Measurements from ENCODE around the gene RIMBP2. TPM values are rescaled to one million over a fixed set of nuclear protein-coding genes. Genes with fewer than 3 reads are reported as not detected.

Gene RIMBP2
- total and polyA plus RNA-seq, 9 of the 15 experiments (the other 6 are each of a cell fraction or from before 2014, with no cell fraction given): not detected

- ATAC-seq (no peak), DNase-seq (ENCODE audit: extremely low read depth in 1 of 4, low spot score in 3 of 4) (no peak), FAIRE-seq (no peak)
- H4K20me1 ChIP-seq (replicated peaks; ENCODE audit: control insufficient read depth, insufficient read depth, low read length): no peaks in the 10 kb centered on the region
- no TSS peak for BruUV-seq (replicated peaks)
- ChIA-PET POLR2A (interaction anchor here (0.7 kb wide), 1 partner anchor 35 kb away, joined by 3 read pairs; no protein-coding TSS in a partner anchor), CTCF (ENCODE audit: low intra/inter-chr PET ratio) (no interaction called here)
- no peaks in the 10 kb centered on the region for H3K79me2 ChIP-seq (ENCODE audit: control insufficient read depth, insufficient read depth, low read length)
- no peak overlapping the region for H3K4me2 ChIP-seq (ENCODE audit: insufficient read depth, low read length)
- peaks cover 5 to 17% of the 10 kb centered on the region in 2 experiments; a peak in 4 of 5 replicates for H3K27me3 ChIP-seq (ENCODE audit: control insufficient read depth in 2 of 2, insufficient read depth in 2 of 2, low read length in 2 of 2)
- intact Hi-C loops (cut with micrococcal nuclease) (loop anchor here (5.0 to 10.0 kb wide), 3 partner anchors 84 to 404 kb away; no protein-coding TSS in a partner anchor), in situ Hi-C loops (cut with MboI) (loop anchor here (25.0 kb wide), 1 partner anchor 709 kb away; no protein-coding TSS in a partner anchor)
- no peaks in the 10 kb centered on the region for H3K9me1 ChIP-seq (ENCODE audit: control insufficient read depth, insufficient read depth, low read length)
- no peak for TF ChIP-seq KLF13 (tag; IDR thresholded peaks at IDR 0.05; ENCODE audit: borderline replicate concordance, low read depth)
- TF ChIP-seq USF1 (CRISPR knock-in tag; IDR thresholded peaks at IDR 0.05): no peak
- TF ChIP-seq, protein P1, sequence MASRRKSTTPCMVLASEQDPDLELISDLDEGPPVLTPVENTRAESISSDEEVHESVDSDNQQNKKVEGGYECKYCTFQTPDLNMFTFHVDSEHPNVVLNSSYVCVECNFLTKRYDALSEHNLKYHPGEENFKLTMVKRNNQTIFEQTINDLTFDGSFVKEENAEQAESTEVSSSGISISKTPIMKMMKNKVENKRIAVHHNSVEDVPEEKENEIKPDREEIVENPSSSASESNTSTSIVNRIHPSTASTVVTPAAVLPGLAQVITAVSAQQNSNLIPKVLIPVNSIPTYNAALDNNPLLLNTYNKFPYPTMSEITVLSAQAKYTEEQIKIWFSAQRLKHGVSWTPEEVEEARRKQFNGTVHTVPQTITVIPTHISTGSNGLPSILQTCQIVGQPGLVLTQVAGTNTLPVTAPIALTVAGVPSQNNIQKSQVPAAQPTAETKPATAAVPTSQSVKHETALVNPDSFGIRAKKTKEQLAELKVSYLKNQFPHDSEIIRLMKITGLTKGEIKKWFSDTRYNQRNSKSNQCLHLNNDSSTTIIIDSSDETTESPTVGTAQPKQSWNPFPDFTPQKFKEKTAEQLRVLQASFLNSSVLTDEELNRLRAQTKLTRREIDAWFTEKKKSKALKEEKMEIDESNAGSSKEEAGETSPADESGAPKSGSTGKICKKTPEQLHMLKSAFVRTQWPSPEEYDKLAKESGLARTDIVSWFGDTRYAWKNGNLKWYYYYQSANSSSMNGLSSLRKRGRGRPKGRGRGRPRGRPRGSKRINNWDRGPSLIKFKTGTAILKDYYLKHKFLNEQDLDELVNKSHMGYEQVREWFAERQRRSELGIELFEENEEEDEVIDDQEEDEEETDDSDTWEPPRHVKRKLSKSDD (conservative IDR thresholded peaks at IDR 0.05; ENCODE audit: low read length): no peak
- TF ChIP-seq ASH1L (IDR thresholded peaks at IDR 0.05; ENCODE audit: borderline replicate concordance, low read depth, partially characterized antibody): no peak
- TF ChIP-seq NCOA1 (IDR thresholded peaks at IDR 0.05; ENCODE audit: low read depth): no peak
- TF ChIP-seq ZNF449 (CRISPR knock-in tag; IDR thresholded peaks at IDR 0.05): no peak
- no peak for TF ChIP-seq DNMT1 (IDR thresholded peaks at IDR 0.05)
- no peak for TF ChIP-seq POLR2AphosphoS2 (IDR thresholded peaks at IDR 0.05; ENCODE audit: low read length)
- no peak for TF ChIP-seq MBD2 (IDR thresholded peaks at IDR 0.05; ENCODE audit: borderline replicate concordance, low read depth)
- H3K4me3 ChIP-seq: no peak overlapping the region
- WGBS (ENCODE audit: insufficient coverage, low coverage, missing lambda C conversion rate): 0% methylated on average over 4 of the region's 4 CpGs
- no peaks in the 10 kb centered on the region for H3K4me1 ChIP-seq (replicated peaks in 1 of 2; ENCODE audit: control insufficient read depth in 2 of 2, insufficient read depth in 2 of 2, low read length in 2 of 2)
- H3K9ac ChIP-seq (ENCODE audit: insufficient read depth in 1 of 2, low read depth in 2 of 2, low read length in 2 of 2): no peak overlapping the region
- H3K9me3 ChIP-seq (replicated peaks; ENCODE audit: control insufficient read depth, insufficient read depth, low read depth, low read length): no peaks in the 10 kb centered on the region
- no peak overlapping the region for H2AFZ ChIP-seq (ENCODE audit: low read depth, low read length)
- no peaks in the 10 kb centered on the region for H3K36me3 ChIP-seq (ENCODE audit: control insufficient read depth, insufficient read depth, low read length)
- H3K27ac ChIP-seq (ENCODE audit: extremely low read depth, low read depth, low read length): no peak overlapping the region
Measured at GRCh38 chr12:130745921-130746320, 29.8 kb upstream of the RIMBP2 start.

All from K562 (cell line).